GM18511 (cell line): ENCODE results near the gene PNPLA1.
"Not testable (repeated sequence)": the region's sequence is repeated elsewhere in the genome, so short reads cannot be mapped to it uniquely, and the experiment has no call there.

Experiments
- ATAC-seq: cut with Tn5 transposase; IDR thresholded peaks from one replicate; pipeline ENCODE4 v1.9.1; 2021; ENCODE audit warnings: mild to moderate bottlenecking, moderate library complexity; ENCODE audit not compliant: unreplicated experiment

PNPLA1 gene

GRCh38 chr6:36334832-36335459, 65.1 kb downstream of the PNPLA1 start:
- ATAC-seq: no peak

- ATAC-seq: no peak
Observed at GRCh38 chr6:36335465-36336207, 65.8 kb downstream of the PNPLA1 start.

GRCh38 chr6:36336208-36336710, 66.4 kb downstream of the PNPLA1 start:
- no peak for ATAC-seq

- ATAC-seq: no peak
Observed at GRCh38 chr6:36336779-36337241, 67.0 kb downstream of the PNPLA1 start, which contains the start of gene BNIP5. Gene BNIP5 (minus strand): TSS chr6:36336888. CDS start chr6:36330690, 6,198 bp downstream.

GRCh38 chr6:36337814-36338213, 68.0 kb downstream of the PNPLA1 start:
- ATAC-seq: no peak

GRCh38 chr6:36338223-36338622, 68.4 kb downstream of the PNPLA1 start:
- ATAC-seq: not testable (repeated sequence)

- no peak for ATAC-seq
Observed at GRCh38 chr6:36339146-36339545, 69.3 kb downstream of the PNPLA1 start.

GRCh38 chr6:36340306-36340617, 70.4 kb downstream of the PNPLA1 start:
- ATAC-seq: no peak

- ATAC-seq: no peak
Observed at GRCh38 chr6:36340618-36341454, 71.0 kb downstream of the PNPLA1 start.

- ATAC-seq: no peak
Observed at GRCh38 chr6:36343109-36343680, 73.3 kb downstream of the PNPLA1 start.

GRCh38 chr6:36345681-36346466, 76.0 kb downstream of the PNPLA1 start:
- no peak for ATAC-seq

GRCh38 chr6:36346486-36347273, 76.8 kb downstream of the PNPLA1 start:
- no peak for ATAC-seq

- no peak for ATAC-seq
Observed at GRCh38 chr6:36347621-36348020, 77.8 kb downstream of the PNPLA1 start.

- ATAC-seq: no peak
Observed at GRCh38 chr6:36349240-36349639, 79.4 kb downstream of the PNPLA1 start.

- ATAC-seq: no peak
Observed at GRCh38 chr6:36350082-36350481, 80.2 kb downstream of the PNPLA1 start.

GRCh38 chr6:36350681-36351571, 81.1 kb downstream of the PNPLA1 start:
- ATAC-seq: no peak

GRCh38 chr6:36352477-36353157, 82.8 kb downstream of the PNPLA1 start:
- ATAC-seq: no peak

- no peak for ATAC-seq
Observed at GRCh38 chr6:36353411-36353915, 83.6 kb downstream of the PNPLA1 start.
